AG08396 (cell line): Measurements from ENCODE around the gene INAVA.

Experiments used
- DNase-seq: peaks from one replicate; pipeline ENCODE4 v3.0.0; 2012; ENCODE audit warnings: low spot score, mixed read lengths

Gene INAVA

DNA sequence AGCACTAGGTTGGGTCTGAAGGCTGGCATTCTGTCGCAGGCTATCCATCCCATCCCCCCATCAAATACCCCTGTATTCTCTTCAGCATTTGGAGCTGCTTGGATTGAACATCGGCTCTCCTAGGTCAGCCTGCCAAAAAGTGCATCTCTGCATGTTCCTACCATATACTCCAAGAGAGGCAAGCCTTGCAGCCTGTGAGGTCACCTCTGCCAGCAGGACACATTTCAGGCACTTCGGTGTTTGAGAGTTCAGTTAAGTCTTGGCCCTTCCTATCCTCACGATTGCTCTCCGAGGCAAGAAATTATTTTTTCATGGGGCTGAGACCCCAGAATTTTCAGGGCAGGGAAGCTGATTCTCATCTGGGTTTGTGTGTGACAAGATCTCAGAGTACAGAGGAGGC, 19.3 kb upstream of the INAVA start:
- DNase-seq: no peak

GRCh38 chr1:200877010-200877409, 17.7 kb upstream of the INAVA start:
- DNase-seq: no peak

- DNase-seq: peak; percentile 2
These were observed 16.7 kb upstream of the INAVA start for GRCh38 chr1:200877839-200878551.

DNA sequence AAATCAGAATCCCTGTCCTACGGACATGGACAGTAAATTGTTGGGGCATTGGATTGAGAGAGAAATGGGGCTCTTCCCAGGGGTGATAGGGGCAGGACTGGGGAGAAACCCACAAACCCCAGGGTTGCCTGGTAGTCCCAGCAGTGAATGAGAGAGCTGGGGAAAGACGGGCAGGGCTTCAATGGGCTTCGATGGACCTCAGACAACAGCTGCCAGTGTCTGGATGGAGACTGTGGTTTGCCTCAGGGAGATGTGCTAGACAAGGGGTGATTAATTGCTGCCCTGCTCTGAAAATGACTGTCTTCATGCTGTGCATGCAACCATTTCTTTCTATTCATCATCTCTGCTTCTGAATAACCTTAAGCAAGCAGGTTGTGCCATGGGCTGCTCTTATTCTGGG, 14.5 kb upstream of the INAVA start:
- DNase-seq: peak; percentile 1

GRCh38 chr1:200883118-200883517, 11.6 kb upstream of the INAVA start:
- DNase-seq: no peak

GRCh38 chr1:200885623-200886402, 8.9 kb upstream of the INAVA start:
- DNase-seq: peak; percentile 1

DNA sequence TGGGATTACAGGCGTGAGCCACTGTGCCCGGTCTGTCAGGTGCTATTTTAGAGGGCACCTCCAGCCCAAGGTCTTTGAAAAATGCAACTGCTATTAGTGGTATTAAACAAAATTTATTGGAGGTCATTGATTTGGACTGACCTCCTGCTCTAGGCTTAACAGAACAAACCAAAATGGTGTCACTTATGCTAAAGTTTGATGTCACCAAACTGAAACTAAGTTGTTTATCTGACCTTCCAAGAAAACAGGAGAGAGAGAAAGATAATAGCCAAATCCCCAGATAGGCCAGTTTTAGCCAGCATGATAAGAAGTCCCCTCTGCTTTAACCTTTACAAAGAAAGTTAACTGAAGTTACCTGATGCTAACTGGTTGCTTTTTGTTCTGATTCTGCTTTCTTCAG, 8.1 kb upstream of the INAVA start:
- DNase-seq: no peak

GRCh38 chr1:200887036-200887435, 7.7 kb upstream of the INAVA start:
- DNase-seq: no peak

- DNase-seq: no peak
These were observed 6.8 kb upstream of the INAVA start for GRCh38 chr1:200887772-200888348.

DNA sequence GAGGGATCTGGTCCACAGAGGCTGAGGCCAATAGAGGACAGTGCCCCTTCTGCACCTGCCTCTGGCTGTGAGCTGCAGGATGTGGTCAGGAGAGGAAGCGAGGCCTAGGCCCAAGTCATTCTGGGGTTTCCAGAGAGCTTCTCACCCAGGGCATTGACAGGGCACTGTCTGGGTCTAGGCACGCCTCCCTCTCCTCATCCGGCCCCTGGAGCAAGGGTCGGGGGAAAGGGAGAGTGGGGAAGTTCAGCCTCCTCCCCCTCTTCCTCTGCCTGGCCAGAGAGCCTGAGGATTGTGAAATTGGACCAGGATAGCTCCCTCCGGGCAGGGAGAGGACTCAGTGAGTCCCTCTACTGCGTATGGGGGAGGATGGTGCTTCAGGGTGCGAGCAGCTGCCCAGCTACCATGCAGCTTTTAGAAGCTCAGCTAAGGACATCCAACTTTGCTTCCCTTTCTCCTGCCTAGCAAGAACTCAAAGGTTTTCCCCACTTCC, 6.3 kb upstream of the INAVA start:
- DNase-seq: no peak

GRCh38 chr1:200889571-200889970, 5.1 kb upstream of the INAVA start:
- no peak for DNase-seq

DNA sequence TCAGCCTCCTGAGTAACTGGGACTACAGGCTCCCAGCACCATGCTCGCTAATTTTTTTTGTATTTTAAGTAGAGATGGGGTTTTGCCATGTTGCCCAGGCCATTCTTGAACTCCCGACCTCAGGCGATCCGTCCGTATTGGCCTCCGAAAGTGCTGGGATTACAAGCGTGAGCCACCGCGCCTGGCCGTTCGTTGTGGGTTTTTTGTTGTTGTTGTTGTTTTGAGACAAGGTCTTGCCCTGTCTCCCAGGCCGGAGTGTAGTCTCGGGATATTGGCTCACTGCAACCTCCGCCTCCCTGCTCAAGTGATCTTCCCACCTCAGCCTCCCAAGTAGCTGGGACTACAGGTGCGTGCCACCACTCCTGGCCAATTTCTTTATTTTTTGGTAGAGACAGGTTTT, 4.7 kb upstream of the INAVA start:
- DNase-seq: no peak

DNA sequence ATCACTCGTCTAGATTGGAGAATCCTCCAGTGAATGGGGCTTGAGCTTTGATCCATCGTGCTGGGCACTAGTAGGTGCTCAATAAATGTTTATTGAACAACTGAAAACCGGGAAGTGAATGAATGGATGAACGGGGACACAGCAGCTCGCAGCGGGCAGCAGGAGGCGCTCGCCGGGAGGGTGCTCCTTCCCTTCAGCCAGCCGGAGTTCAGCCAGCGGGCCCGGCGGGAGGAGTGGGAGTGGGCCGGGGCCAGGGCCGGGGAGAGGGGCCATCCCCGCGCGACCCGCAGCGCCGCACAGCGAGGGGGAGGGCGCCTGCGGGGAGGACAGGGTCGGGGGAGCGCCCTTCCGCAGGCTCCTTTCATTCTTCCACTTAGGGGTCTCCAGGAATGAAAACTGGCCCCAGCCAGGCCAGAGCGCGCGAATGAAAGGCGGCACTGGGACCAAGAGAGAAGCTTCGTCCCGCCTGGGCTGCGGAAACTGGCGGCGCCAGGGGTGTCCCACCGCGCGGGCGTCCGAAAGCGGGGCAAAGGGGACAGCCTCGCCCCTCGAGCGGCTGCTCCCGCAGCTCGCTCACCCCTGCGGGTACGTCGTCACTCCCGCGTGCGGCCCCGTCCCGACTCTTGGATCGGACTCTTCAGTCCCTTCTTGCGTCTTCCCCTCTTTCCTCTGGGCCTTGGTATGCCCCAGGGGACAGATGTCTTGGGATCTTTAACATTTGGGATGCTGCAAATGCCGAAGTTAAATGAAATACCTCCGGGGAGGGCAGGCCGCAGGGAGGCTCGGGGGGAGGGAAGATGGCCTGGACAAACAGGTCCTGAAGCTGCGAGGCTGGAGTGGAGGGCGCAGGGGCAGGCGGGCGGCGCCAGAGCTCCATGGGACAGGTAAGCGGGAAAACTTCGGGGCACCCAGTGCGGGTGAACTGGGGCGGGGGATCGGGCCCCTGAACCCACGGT, 3.6 kb upstream of the INAVA start:
- peak; percentile 83 for DNase-seq

- DNase-seq: no peak
These were observed 2.9 kb upstream of the INAVA start for GRCh38 chr1:200891774-200892157.

DNA sequence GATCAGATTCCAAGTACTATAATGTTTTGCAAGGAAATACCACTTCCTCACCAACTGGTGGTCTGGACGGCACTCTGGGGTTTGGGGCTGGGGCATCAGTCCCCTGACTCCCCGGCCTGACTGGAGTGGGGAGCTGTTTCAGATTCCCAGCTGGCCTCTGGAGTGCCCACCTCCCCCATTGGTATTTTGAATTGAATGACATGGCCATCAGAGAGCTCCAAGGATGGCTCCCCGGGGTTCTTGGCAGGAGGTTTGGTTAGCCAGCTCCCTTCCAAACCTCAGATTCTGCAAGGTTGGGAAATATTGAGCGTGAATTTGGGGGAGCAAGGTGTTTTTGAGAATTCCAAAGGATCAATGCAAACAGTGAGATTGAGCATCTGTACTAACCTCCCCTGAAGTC, 2.2 kb upstream of the INAVA start:
- DNase-seq: no peak

DNA sequence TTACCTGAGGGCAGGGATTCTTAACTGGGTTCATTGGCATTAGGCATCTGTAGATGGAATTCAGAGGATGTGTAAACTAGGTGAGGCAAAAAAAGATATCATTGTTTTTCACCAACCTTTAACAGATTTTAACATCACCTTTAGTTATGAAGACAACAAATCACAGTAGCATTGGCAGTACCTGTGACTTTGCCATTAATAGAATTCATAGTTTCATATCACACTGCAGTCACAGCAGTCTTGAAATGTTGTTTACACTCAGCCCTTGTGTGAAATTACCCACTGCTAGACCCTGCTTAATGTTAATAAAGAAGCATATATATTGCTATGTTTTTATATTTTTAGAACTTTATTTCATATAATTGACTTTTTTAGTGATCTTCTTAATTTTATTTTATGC, 1.7 kb upstream of the INAVA start:
- DNase-seq: no peak

DNA sequence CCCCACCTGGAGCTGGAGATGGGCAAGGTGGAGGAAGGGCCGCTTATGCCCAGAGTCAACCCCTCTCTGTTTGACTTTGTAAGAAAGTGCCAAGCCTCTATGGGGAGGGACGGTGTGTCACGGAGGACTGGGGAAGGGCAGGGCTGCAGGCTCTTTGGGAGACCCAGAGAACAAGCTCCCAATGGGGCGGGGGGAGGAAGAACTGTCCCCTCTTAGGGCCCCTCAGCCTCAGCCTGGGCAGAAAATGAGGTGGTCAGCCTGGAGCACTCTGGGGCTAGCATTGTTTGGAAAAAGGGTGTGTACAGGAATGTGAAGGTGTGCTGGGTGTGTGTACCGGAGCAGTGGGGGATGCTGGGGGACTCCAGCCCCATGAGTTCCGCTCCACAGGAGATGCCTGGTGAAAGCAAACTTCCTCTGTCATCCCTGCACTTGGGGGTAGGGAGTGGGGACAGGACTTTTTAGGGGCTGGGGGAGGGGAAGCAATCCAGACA, 1.2 kb upstream of the INAVA start:
- no peak for DNase-seq

DNA sequence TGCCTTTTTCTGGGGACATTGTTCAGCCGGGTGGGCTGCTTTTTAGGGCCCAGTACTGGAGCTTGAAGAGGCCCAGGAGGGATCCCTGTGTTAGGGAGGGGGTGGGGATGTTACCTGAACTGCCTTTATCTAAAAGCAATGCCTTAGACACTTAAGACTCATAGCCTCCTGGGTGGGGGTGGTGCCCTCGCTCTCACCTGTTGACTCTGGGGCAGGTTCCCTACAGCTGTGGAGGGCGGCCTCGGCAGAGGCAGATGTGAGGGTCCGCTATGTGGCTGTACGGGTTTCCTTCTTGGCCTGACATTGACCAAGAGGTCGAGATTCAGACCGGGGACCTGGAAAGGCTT, 716 bp downstream of the INAVA start:
- no peak for DNase-seq

DNA sequence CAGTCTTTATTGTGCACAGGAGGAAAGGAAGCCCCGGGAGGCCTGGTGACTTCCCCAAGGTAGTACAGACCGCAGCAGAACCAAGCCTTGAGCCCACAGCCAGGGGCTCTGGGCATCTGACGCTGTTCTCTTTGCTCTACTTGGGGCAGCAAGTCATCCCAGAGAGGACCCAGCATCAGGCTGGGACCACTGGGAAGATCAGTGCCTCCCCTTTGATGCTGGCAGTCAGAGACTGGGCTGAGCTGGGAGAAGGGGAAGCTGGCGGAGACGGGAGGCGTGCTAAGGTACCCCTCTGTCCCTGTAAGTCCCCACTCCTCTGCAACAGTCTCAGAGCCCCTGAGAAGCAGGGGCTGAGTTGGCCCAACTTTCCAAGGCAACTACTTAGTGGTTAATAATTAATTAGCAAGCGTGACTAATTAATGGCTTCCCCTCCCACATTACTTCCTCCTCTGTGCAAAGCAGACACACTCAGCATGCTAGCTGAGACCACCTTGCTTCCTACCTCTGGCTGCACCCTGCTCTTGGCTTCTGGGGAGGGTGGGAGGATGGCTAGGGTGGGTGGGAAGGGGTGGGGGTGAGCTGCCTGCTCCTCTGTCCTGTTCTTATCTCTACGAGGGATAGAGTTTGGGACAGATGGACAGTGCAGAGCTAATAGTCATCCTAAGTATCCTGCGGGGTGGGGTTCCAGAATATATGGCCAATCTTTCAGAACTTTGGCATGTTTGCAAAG, 1.3 kb downstream of the INAVA start:
- no peak for DNase-seq

- no peak for DNase-seq
These were observed 2.0 kb downstream of the INAVA start for GRCh38 chr1:200896531-200897196.

DNA sequence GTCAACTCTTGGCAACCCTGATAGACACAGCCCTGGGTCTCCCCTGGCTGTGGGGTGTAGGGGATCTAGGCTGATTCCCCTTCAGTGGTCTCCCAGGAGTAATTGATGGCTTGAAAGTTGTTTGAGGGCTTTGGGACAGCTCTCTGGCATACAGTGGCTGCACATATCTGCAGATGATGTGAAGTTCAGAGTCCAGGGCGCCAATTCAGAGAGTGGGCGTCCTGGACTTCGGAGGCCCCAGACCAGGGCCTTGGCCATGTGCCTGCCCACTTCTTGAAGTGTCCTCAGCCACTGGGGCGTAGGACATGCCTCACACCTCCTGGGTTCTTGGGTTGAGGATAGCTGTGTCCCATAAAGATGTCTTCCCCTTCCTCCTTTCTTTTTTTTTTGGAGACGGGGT, 2.6 kb downstream of the INAVA start:
- DNase-seq: no peak
